Measurements from ENCODE around the gene C21orf58.

C21orf58 gene

DNA sequence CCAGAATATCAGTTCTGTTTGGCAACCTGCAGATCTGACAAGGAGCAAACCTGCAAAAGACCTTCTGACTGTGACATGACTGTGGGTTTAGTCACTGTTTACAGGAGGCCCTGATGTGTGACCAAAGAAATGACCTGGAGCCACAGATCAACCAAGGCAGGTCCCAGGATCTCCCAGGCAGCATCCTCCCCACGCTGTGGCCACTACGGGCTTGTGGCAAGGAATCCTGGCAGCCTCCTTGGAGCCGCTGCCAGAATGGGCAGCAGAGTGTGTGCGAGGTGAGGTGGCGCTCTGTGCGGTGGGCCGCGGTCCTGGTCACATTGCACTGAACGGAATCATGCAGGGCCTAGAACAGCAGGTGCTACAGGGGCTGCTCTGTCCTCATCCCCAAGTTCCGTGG, 54.2 kb downstream of the C21orf58 start:
- Histone ChIP-seq H3K79me2 (ENCODE audit: insufficient read depth, low read length) (no peaks in the 10 kb centered on the region), H2AFZ (ENCODE audit: low read length) (no peak overlapping the region), H3K36me3 (ENCODE audit: insufficient read depth, low read length) (peaks cover 94% of the 10 kb centered on the region), H3K27me3 (ENCODE audit: insufficient read depth, low read length) (no peaks in the 10 kb centered on the region), H3K4me1 (ENCODE audit: insufficient read depth, low read length, severe bottlenecking) (no peaks in the 10 kb centered on the region), H3K4me3 (ENCODE audit: low read depth, low read length, poor library complexity, severe bottlenecking) (no peak overlapping the region), H3K9me3 (ENCODE audit: low read length) (no peaks in the 10 kb centered on the region), H3F3A (ENCODE audit: insufficient read depth, low read length) (no peaks in the 10 kb centered on the region), H3K27ac (ENCODE audit: low read depth, low read length, poor library complexity, severe bottlenecking) (no peak overlapping the region), H4K20me1 (ENCODE audit: insufficient read depth, low read length) (no peaks in the 10 kb centered on the region), H3K4me2 (ENCODE audit: low read length) (no peak overlapping the region), H3K9me2 (ENCODE audit: low read depth, low read length) (no peaks in the 10 kb centered on the region), H3K9ac (ENCODE audit: low read length) (no peak overlapping the region)
- no peak for TF ChIP-seq CTCF (IDR thresholded peaks at IDR 0.05; ENCODE audit: low read length)
- TF ChIP-seq EZH2 (IDR thresholded peaks at IDR 0.05; ENCODE audit: borderline replicate concordance, low read length), result no peak

DNA sequence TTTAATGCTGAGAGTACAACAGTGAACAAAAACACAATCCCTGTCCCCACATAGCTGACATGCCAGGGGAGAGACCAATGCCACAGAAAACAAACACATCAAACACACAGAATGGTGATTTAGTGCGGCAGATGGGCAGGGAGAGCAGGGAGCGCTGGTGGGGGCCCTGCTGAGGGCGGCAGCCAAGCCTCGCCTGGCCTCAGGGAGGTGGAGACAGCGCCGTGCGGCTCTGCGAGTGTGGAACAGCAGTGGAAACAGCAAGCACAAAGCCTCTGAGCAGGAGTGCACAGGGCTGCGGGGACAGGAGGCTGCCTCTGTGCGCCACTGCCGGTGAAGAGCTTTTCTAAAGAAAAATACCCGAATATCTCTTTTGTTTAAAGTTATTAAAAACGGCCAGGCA, 55.3 kb downstream of the C21orf58 start:
- no peak overlapping the region for H3K27ac ChIP-seq (ENCODE audit: low read depth, low read length, poor library complexity, severe bottlenecking)
- no peaks in the 10 kb centered on the region for H3K79me2 ChIP-seq (ENCODE audit: insufficient read depth, low read length)
- H4K20me1 ChIP-seq (ENCODE audit: insufficient read depth, low read length), result no peaks in the 10 kb centered on the region
- H3K9me3 ChIP-seq (ENCODE audit: low read length), result no peaks in the 10 kb centered on the region
- peaks cover 92% of the 10 kb centered on the region for H3K36me3 ChIP-seq (ENCODE audit: insufficient read depth, low read length)
- no peak overlapping the region for H2AFZ ChIP-seq (ENCODE audit: low read length)
- H3K4me1 ChIP-seq (ENCODE audit: insufficient read depth, low read length, severe bottlenecking), result no peaks in the 10 kb centered on the region
- no peak overlapping the region for H3K4me2 ChIP-seq (ENCODE audit: low read length)
- no peaks in the 10 kb centered on the region for H3F3A ChIP-seq (ENCODE audit: insufficient read depth, low read length)
- TF ChIP-seq EZH2 (IDR thresholded peaks at IDR 0.05; ENCODE audit: borderline replicate concordance, low read length) (no peak), CTCF (IDR thresholded peaks at IDR 0.05; ENCODE audit: low read length) (no peak)
- no peak overlapping the region for H3K9ac ChIP-seq (ENCODE audit: low read length)
- no peaks in the 10 kb centered on the region for H3K27me3 ChIP-seq (ENCODE audit: insufficient read depth, low read length)
- no peak overlapping the region for H3K4me3 ChIP-seq (ENCODE audit: low read depth, low read length, poor library complexity, severe bottlenecking)
- no peaks in the 10 kb centered on the region for H3K9me2 ChIP-seq (ENCODE audit: low read depth, low read length)

DNA sequence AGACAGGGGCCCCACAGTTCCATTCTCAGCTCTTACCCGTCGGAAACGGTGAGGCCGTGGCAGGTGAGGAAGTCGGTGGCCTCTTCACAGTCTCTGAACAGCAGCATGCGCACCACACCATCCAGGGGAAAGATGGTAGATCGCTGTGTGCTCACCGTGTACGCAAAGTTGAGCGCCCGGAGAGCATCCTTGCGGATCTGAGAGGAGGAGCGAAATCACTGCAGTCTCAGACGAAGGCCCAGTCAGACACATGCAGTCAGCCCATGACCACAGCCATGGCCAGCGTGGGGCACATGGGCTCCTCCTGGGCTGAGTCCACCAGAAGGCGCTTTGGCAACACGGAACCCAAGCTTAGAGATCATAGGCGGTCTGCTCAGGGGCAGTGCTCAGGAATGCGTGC, 56.7 kb downstream of the C21orf58 start:
- no peak for TF ChIP-seq CTCF (IDR thresholded peaks at IDR 0.05; ENCODE audit: low read length)
- TF ChIP-seq EZH2 (IDR thresholded peaks at IDR 0.05; ENCODE audit: borderline replicate concordance, low read length), result no peak
- Histone ChIP-seq H3K4me1 (ENCODE audit: insufficient read depth, low read length, severe bottlenecking) (no peaks in the 10 kb centered on the region), H3K9me3 (ENCODE audit: low read length) (no peaks in the 10 kb centered on the region), H4K20me1 (ENCODE audit: insufficient read depth, low read length) (no peaks in the 10 kb centered on the region), H2AFZ (ENCODE audit: low read length) (no peak overlapping the region), H3F3A (ENCODE audit: insufficient read depth, low read length) (no peaks in the 10 kb centered on the region), H3K79me2 (ENCODE audit: insufficient read depth, low read length) (no peaks in the 10 kb centered on the region), H3K27me3 (ENCODE audit: insufficient read depth, low read length) (no peaks in the 10 kb centered on the region), H3K4me3 (ENCODE audit: low read depth, low read length, poor library complexity, severe bottlenecking) (no peak overlapping the region), H3K9ac (ENCODE audit: low read length) (no peak overlapping the region), H3K9me2 (ENCODE audit: low read depth, low read length) (no peaks in the 10 kb centered on the region), H3K4me2 (ENCODE audit: low read length) (no peak overlapping the region), H3K27ac (ENCODE audit: low read depth, low read length, poor library complexity, severe bottlenecking) (no peak overlapping the region), H3K36me3 (ENCODE audit: insufficient read depth, low read length) (peaks cover 89% of the 10 kb centered on the region)

Data from OCI-LY1 (cell line).